Tibial nerve (tissue), 3 donors: Measurements from ENCODE around the gene SLC40A1.

Experiments
- CTCF ChIP-seq, 5 experiments: fragments of 200-600 bp in 3 of 5; fragments of 450-650 bp in 2 of 5; sonication (generic) in 3 of 5; IDR thresholded peaks; one replicate each; pipeline ENCODE4 v1.5.1; 2016 to 2019; ENCODE audit warnings: antibody characterized with exemption in 5 of 5, mild to moderate bottlenecking in 3 of 5, moderate library complexity in 2 of 5
- POLR2A ChIP-seq, 2 donors: fragments of 450-650 bp; IDR thresholded peaks; one replicate each; pipeline ENCODE4 v1.6.1; 2017; ENCODE audit warnings: antibody characterized with exemption in 2 of 2, mild to moderate bottlenecking in 2 of 2, moderate library complexity in 2 of 2

GRCh38 chr2:189621781-189622180, 41.2 kb upstream of the SLC40A1 start:
- no peak for TF ChIP-seq POLR2A (IDR thresholded peaks at IDR 0.05)
- no peak for TF ChIP-seq CTCF (IDR thresholded peaks at IDR 0.05)
